GM12801 (cell line): ENCODE results near the gene ZPBP2.

Source experiments
- TF ChIP-seq, protein P1 (sequence below): IDR thresholded peaks from one replicate; pipeline ENCODE4 v1.5.1; 2011; ENCODE audit warnings: control low read depth; ENCODE audit not compliant: insufficient read length; ENCODE audit errors: extremely low read depth

ZPBP2 gene

DNA sequence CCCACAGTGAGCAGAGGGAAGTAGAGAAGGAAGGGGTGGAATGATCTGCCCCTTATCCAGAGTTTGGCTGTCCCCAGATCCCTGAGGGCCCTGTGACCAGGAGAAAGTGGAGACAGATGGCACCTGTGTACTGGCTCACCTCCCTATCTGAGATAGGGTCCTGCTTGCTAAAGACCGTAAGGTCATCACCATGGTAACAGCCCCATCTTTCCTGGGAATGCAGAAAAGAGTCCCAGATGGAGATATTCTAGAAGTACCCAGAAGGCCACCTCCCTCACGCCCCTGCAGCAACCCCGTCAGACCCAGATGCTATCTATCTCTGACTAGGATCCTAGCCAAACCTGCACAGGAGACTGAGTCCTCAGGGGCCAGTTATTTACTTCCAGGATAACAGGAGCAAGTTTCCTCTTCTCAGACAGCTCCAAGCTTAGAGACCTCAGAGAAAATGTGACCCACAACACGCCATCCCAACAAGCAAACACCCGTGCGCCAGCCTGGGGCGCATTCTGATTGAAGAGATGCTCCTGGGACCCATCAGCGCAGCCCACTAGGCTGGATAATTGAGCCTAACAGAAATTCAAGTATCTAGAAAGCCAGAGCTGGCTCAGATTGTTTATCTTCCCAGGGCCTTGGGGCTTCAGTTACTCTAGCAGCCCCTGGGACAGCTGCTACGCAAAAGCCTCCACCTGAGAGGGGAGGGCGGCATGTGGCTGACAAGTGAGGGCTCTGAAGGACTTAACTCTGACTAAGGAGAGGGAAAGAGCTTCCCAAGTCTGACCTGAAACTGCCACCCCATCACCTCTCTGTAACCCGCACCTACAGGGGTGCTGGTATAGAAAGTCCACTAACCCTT, 57.5 kb downstream of the ZPBP2 start:
- TF ChIP-seq, protein P1, sequence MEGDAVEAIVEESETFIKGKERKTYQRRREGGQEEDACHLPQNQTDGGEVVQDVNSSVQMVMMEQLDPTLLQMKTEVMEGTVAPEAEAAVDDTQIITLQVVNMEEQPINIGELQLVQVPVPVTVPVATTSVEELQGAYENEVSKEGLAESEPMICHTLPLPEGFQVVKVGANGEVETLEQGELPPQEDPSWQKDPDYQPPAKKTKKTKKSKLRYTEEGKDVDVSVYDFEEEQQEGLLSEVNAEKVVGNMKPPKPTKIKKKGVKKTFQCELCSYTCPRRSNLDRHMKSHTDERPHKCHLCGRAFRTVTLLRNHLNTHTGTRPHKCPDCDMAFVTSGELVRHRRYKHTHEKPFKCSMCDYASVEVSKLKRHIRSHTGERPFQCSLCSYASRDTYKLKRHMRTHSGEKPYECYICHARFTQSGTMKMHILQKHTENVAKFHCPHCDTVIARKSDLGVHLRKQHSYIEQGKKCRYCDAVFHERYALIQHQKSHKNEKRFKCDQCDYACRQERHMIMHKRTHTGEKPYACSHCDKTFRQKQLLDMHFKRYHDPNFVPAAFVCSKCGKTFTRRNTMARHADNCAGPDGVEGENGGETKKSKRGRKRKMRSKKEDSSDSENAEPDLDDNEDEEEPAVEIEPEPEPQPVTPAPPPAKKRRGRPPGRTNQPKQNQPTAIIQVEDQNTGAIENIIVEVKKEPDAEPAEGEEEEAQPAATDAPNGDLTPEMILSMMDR = no peak

DNA sequence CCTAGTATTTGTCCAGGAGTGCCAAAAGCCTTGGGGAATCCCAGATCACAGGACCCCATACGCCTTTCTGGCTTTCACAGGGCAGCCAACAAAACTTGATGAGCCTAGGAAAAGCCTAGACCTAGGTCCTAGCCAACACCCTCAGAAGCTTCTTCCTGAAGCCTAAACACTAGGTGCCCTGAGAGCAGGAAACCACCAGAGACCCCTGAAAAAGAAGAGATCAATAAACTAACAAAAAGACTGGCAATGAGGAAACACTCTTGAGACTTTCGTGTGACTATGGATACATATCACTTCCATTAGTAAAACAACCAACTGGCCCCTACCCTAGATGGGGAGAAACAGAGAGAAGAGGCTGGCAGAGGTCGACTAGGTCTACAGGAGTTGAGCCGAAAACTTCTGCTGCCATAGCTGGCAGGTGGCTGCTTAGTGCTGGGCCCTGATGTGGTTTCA, 58.2 kb downstream of the ZPBP2 start:
- TF ChIP-seq, protein P1 = no peak

DNA sequence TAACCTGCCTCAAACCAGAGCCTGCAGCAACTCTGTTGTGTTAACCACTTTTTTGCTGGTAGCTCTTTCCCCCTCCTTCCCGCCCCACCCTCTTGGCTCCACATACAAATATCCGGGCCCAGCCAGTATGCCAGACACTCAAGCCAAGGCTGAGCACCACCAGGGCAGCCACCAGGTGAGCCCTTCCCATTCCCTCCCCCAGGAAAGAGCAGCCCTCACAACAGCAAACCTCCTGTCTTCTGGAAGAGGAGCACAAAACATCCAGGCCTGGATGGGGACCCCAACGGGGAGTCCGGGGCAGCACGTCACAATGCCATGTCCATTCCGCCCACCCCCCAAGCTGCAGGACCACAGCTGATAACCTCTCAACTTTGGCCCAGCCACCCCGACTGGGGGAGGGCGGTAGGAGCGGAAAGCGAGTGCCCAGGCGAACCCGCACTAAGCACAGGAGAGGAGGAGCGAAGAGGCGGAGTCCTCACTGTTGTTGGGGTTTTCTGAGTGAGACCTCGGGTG, 58.6 kb downstream of the ZPBP2 start:
- TF ChIP-seq, protein P1 = no peak
